GM21526 (cell line): Measurements from ENCODE around the gene ST6GALNAC3.

Experiments
- ATAC-seq: cut with Tn5 transposase; IDR thresholded peaks from one replicate; pipeline ENCODE4 v1.9.1; 2021; ENCODE audit warnings: moderate library complexity; ENCODE audit not compliant: unreplicated experiment, low FRiP score

ST6GALNAC3 gene

DNA sequence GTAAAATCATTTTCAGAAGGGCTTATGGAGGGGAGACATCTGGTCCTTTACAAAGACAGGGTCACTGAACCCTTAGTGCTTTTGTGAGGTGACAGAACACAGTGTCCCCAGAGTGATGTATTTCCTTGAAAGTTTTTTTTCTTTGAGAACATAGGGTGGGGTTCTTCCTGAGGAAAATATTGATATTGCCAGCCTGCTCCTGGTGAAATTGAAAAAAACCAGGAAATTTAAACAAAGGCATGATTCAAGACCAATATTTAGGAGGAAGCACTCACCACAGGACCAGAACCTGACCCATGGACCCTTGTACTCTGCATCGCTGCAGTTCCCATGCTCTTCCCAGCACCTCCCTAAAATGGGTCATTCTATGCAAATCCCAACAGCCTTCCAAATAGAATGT lies 63.7 kb downstream of the ST6GALNAC3 start:
- ATAC-seq: no peak

DNA sequence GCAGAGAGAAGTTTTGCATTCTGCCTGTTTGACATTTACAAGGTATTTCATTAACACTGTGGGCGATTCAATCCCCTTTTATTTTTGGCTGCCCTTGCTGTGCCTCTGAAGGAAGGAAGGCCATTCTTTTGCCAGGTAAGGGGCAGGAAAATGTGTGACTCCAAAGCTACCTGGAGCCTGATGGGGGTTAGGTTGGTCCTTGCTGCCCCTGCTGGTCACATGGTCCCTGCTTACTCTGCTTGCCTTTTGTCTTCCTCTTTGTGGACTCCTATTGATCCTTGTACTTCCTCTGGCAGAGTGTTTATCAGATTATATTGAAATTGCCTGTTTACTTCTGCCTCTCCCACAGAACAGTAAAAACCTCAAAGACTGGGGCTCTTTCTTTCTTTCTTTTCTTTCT lies 65.7 kb downstream of the ST6GALNAC3 start:
- no peak for ATAC-seq

DNA sequence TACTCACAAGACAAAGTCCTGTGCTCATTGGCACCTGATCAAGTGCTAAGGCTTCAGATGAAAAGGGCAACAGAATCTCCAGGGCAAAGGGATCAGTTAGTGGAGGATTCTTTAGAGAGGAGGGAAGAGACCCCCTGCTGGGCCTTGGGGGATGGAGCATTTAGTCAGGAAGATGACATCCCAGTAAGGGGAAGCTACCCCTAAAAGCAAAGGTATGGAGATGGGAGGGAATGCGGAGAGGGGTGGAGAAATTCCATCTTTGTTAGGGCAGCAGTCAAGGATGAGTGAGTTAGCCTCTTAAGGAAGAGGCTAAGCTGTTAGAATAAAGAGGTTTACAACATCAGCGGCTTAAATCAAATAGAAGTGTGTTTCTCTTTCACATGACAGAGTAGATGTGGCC lies 67.4 kb downstream of the ST6GALNAC3 start:
- ATAC-seq: no peak

DNA sequence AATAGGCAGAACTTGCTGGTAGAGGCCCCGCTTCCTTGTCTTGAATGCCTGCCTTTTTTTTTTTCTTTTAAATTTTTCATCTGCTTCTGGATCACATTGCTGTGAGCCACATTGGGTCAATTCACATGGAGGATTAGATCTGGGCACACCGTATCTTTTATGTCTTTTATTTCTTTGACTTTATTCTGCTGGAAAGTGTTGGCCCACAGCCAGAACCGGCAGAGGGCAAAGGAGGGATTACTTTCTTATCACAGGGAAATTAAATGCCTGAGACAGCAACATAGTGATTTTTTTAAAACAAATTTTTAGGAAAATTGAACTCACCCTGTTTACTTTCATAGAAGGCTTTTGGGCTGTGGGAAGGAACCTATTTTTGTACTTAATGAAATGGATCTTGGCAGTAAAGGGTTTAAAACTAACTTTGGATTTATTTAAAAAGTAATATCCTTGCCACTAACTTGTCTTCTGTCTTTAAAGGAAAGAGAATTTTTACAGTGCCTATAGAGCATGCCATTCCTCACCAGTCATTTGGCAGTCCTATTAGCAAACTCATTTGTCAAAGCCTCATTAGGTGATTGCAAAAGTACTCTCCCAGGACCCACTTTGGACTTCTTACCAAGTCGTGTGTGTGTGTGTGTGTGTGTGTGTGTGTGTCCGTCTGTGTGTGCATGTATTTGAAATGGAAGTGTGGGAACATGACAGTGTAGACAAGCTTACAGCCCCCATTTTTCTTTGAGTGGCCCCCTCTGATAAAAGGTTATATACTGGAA lies 68.4 kb downstream of the ST6GALNAC3 start:
- no peak for ATAC-seq

DNA sequence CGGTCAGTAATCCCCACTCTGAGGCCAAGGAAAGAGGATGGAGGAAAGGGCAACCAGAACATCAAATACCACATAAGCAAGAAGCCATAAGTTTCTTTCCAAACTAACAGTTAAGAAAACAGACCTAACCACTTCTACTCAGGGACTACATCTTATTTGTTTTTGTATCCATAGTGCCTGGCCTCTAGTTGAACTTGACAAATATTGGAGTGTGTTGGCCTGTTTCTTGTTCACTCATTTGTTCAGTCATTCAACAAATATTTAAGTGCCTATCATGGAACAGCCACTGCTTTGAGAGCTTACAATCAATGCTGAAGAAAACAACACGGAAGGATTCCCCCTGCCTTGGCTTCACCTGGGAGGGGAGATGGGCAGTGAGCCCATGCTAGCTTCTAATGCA lies 69.7 kb downstream of the ST6GALNAC3 start:
- no peak for ATAC-seq

DNA sequence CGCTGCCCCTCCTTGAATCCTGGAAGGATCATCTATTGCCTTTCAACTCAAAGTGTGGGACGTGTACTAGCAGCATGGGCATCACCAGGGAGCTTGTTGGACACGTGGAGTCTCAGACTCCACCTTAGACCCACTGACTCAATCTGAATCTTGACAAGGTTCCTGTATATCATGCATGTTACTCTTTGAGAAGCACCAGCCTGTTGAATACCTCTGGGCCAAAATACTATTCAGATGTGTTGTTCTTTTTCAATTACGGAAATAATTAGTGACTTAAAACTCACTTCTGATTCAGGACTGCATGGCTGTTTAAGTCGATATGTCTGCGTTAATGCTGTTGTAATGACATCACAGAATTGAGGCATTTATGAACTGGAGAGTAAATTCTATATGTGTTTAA lies 70.8 kb downstream of the ST6GALNAC3 start:
- no peak for ATAC-seq

DNA sequence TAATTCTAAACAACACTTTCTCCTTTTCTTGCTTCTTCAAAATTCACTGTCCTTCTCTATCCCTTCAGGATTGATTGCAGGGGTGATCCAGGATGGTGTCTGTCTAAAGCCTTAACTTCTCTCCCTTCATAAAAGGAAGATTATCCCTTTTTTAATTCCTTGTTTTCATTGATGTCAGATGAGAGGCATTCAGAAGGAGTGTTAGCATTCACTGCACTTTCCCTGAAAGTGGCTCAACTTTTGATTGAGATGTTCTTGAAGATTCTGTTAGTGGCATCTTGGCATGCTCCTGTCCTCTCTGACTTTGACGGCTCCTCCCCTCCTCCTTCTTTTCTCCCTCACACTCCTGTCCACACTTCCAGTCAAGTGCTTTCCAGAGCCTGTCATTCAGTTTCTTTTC lies 71.6 kb downstream of the ST6GALNAC3 start:
- ATAC-seq: no peak

DNA sequence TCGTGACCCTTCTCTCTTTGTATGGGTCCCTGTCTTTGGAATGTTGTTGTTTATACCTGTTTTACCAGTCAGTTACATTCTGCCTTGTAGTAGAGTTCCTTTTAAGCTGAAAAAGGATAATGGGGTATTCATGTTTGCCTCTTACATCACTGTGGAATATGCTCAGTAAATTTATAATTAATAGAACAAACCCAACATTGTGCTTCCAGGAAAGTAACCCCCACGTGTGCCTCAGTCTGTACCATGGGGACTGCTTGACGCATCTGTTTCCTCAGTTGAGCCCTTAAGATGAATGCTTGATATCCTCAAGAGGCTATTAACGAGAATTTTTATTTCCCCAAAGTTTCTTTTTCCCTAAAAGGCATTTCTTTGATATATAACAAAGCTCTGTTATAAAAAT lies 73.4 kb downstream of the ST6GALNAC3 start:
- no peak for ATAC-seq

DNA sequence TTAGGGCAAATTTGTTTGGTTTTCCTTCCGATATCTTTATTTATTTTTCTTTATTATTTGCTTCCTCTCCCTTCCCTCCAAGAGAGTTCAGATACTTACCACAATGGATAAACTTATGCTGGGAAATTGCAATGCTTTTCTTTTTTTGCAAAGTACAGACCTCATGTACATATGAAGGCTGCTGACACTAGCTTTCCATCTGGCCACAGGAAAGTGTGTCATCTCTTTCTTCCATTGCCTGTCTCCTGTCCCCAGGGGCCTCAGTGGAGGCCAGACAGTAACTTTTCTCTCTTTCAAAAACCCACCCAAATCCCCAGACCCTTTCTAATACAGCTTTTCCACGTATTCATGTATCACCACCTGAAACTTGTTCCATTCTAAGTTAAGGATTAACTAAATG lies 73.9 kb downstream of the ST6GALNAC3 start:
- no peak for ATAC-seq

DNA sequence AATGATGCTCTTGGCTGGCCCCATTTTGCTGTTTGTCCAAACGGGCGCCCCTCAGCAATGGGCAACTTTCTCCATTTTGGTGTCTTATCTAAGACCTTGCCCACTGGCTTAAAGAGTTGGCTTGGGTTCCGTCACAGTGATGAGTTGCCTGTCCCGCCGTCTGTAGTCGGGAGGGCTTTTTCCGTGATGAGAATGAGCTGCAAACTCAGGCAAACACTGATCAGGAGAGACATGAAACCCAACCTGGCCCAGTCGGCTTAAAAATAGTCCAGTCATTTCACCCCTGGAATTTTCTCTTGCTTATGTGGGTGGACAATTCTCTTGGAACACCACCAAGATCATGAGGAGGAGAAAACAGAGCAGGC lies 79.3 kb downstream of the ST6GALNAC3 start:
- no peak for ATAC-seq

DNA sequence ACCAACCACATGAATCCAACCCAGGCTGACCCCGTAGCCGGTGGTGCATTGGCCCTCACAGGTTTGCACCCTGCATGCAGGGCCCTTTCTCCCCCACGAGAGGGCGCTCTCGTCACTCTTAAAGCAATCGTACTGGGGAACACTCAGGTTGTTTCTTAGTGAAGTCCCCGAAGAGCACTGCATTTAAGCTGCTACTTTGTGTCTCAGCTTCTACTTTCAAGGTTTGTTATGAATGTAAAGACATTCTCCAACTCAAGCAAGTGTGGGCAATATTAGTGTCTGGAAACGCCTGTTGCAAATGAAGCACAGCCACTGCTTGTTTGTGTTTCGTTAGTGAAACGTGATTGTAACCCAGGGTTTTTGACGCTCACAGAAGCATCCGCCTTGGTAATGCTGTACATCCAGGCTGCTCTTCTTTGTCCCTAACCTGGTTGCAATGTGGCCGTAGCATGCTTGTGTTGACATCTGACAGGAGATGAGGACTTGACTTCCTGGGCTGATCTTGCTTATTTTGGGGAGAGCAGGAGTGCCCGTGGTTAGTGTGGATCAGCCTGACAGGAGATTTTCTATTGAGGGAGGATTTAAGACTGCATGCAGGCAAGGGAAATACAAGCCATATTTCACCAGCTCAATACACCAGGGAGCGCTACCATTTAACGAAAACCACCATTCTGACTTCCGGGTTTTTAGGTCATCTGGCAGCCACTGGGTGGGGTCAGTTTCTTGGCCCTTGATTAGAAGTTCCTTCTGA lies 79.8 kb downstream of the ST6GALNAC3 start:
- ATAC-seq: peak; percentile 98

DNA sequence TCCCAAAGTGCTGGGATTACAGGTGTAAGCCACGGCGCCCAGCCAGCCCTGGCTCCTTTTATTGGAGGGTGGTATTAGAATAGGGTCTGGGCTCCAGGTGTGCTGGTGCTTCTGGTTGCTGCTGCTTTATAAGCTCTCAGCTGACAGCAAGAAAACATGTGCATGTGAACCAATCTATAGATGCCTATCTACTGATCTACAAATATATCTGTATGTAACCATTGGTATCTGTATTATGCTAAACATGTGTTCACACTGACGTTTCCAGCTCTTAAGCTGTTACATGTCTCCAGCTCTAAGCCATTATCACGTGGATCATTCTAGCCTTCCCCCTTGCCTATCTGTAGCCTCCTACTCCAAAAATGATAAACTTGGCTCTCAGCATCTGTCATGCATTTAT lies 82.4 kb downstream of the ST6GALNAC3 start:
- no peak for ATAC-seq

DNA sequence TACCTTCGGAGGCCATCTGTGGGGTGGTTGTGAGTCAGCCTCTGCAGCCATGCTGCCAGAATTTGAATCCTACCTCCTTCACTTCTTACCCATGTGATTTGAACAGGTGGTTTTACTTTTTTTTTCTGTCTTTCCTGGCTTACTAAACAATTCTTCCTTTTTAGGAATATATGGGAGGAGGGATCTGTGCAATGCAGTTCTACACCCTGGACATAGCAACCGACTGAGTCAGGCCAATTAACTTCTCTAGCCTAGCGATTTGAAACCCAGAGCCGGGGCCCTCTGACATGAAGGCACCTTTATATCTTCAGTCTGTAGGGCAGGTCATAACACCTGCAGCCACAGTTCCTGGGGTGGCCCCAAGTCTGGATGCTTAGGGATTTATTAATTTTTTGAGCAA lies 83.6 kb downstream of the ST6GALNAC3 start:
- no peak for ATAC-seq

DNA sequence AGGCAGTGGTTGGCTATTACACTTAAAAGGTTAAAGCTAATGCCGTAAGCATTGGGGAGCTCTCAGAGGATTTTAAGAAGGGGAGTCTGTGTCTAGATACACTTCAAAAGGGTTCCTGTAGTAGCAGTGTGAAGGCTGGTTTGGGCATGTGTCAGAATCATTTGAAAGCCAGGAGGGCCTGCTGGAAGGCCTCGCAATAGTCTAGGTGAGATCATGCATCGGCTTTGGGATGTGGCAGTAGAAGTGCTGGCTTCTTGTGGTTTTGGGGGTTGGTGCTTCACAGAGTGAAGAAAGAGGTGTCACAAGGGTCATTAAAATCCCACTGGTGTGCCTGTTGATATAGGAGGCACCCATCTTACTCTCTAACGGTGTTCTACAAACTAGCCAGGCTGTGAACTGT lies 85.7 kb downstream of the ST6GALNAC3 start:
- no peak for ATAC-seq

DNA sequence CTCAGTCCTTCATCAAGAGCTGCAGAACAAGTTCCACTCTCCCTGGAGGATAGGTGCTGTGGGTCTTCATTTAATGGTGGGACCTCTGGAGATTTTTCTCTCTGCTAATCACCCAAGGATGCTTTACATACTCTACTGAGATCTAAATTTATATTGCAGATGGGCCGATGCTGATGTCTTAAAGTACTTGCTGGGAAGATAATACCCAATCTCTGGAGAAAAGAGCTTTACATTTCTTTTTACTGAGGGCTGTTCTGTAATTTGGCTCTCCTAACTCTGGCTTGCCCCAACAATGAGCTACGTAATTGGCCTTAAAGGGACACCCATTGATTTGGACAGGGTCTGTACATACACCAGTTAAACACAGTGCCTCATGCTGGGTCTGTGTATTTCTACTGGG lies 86.9 kb downstream of the ST6GALNAC3 start:
- no peak for ATAC-seq

DNA sequence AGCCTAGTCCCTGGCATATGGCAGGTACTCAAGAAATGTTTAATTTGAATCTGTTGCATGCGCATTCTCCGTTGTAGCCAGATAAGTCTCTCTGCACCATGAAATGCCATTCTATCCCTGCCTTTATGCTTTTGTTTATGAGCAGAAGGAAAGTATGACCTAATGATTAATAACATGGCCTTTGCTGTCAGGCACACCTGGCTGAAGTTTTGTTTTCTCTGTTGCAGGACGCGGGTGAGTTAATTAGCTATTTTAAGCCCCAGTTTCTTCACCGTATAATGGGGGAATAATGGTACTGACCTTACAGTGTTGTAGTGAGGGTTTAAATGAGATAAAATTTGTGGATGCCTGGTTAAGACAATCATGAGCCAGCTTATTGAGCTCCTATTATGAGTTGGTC lies 87.7 kb downstream of the ST6GALNAC3 start:
- no peak for ATAC-seq

DNA sequence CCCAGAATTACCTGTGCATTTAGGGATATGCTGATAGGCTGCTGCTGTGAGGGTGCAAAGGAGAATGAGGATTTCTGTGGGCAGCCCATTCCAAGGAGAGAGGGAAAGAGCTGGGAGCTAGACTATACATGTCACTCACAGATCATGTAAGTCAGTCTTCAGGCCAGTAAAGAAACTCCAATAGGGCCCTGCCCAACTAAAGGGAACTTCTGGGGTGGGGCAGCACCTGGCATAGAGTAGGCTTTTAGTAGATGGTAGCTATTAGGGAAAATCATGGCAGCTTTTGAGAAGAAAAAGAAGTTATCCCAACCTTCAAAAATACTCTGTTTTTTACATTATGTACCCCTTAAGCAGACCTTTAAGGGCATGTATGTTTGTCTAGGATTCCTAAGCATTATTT lies 89.6 kb downstream of the ST6GALNAC3 start:
- ATAC-seq: no peak

DNA sequence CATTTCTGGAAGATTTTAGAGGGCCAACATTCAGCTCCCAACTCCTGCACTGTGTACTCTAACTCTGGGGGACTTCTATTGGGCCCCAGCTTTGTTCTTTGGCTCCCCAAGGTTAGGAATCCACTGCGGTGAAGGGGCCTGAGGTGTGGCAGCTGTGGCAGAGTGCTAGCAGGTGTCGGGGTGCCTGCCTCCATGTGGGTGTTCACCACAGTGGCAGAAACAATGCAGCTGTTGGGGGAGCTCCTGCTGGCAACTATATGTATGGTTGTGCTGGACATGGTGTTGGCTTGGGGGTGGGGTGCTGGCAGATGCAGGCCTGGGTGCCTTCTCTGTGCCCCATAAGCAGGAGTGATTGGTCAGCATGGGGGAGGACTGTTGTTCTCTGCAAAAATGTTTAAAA lies 95.5 kb downstream of the ST6GALNAC3 start:
- no peak for ATAC-seq

DNA sequence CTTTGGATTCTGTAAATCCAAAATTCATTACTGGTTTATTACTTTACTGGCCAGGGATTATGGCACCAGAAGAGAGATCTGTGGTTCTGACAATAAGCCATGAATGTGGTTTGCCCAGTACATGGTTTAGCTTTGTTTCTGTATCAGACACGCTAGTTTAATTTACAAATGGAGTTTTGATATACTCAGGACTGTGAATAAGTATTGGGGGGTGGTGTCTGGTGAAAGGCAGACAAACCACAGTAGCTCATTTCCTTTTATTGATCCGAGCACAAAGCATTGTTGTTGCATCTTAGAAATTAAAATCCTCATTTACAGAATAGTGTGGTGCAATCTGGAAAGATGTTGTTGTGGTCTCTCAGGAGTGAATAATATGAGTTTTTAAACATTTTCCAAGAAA lies 96.0 kb downstream of the ST6GALNAC3 start:
- ATAC-seq: no peak

DNA sequence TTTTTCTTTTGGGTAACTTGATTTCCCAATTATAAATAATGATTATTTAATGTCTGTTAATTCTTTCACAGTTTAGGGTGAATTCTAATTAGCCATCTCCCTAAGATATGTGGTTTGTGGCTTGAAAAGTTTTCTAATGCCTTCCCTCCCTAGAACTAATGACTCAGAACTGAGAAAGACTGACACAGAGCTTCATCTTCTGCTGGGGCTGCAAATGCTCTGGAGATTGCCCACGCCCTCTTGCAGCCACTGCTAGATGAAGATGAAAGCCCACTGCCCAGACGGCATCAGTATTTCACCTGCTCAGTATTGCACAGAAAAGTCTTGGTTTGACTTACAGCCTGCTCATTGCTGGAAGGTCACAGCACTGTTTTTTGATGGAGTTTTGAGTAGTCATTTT lies 101.5 kb downstream of the ST6GALNAC3 start:
- ATAC-seq: no peak

DNA sequence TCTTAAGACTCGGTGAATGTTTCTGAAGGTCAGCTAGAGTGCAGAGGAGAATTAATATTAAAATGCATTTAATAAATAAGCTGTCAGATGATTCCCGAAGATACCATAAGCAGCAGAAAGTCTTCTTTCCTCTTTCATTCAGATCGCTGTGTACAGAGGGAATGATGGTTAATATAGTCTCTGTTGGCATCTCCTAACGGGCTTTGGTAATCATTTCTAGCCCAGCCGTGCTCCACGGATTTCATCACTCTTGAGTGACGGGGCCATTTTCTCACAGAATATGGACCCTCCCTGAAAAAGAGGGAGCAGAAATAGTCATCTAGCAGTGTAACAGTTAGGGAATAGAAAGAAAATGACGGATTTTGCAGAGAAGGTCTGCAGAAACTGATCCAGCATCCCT lies 103.1 kb downstream of the ST6GALNAC3 start:
- ATAC-seq: no peak

DNA sequence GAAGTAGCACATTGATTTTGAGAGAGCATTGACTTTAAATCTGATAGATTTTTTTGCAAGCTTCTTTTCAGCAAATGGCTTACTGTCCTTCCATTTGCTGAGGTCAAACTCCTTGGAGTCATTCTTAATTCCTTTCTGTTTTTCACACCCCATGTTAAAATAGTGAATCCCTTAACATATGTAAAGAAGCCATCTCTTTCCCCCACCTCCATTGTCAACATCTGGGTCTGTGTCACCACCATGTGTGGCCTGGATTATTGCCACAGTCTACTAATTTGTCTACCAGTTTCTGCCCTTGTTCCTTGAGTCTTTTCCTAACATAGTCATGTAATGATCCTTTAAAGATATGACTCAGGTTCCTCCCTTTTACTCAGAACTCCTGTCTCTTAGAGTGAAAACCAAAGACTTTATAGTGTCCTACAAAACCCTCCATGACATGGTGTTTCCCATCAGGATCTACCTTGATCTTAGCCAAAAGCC lies 104.7 kb downstream of the ST6GALNAC3 start:
- ATAC-seq: no peak
